ENCODE measurements around the gene TTC9.

DNA sequence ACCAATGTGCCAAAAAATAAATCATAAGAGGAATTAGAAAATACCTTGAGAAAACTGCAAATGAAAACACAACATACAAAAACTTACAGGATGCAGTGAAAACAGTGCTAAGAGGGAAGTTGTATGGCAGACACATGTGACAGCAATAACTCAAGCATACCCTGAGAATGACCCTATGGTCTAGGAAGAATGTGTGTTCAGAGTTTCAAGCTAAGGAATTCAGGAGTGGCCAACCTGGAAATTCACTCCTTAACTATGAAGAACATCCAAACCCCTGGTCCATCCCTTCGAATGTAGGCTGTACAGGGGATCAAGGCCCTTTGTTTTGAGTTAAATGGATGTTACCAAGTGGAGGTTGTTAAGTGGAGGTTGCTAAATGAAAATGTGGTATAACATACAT lies 16.7 kb upstream of the TTC9 start:
- TF ChIP-seq, protein P1, sequence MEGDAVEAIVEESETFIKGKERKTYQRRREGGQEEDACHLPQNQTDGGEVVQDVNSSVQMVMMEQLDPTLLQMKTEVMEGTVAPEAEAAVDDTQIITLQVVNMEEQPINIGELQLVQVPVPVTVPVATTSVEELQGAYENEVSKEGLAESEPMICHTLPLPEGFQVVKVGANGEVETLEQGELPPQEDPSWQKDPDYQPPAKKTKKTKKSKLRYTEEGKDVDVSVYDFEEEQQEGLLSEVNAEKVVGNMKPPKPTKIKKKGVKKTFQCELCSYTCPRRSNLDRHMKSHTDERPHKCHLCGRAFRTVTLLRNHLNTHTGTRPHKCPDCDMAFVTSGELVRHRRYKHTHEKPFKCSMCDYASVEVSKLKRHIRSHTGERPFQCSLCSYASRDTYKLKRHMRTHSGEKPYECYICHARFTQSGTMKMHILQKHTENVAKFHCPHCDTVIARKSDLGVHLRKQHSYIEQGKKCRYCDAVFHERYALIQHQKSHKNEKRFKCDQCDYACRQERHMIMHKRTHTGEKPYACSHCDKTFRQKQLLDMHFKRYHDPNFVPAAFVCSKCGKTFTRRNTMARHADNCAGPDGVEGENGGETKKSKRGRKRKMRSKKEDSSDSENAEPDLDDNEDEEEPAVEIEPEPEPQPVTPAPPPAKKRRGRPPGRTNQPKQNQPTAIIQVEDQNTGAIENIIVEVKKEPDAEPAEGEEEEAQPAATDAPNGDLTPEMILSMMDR (IDR thresholded peaks at IDR 0.05): no peak
- TF ChIP-seq POLR2A (IDR thresholded peaks at IDR 0.05): no peak

All from esophagus squamous epithelium (tissue), 4 donors.